Pancreas (tissue), 10 donors: Measurements from ENCODE around the gene ARHGAP26. TPM values are rescaled to one million over a fixed set of nuclear protein-coding genes. Genes with fewer than 3 reads are reported as not detected.

Experiments
- ATAC-seq, 4 donors: fragments of 200-7000 bp; cut with Tn5 transposase; one replicate each; pipeline versions ENCODE4 v1.8.0 to v1.9.1; 2020; ENCODE audit warnings: mild to moderate bottlenecking in 4 of 4, moderate library complexity in 4 of 4
- DNase-seq, 6 donors: peaks; one replicate each; pipeline ENCODE4 v3.0.0-alpha.2; 2020
- FAIRE-seq: peaks from 2 replicates; lab custom pipeline; 2012; peaks lifted over from hg19 to GRCh38; lab: Jason Lieb, UNC
- H3K27ac ChIP-seq, 4 donors: fragments of 200-600 bp; sonication (generic); 1 replicate in 3 of 4; 2 replicates in 1 of 4; pipeline versions ENCODE4 v1.5.0 to v1.8.0; 2020
- H3K27me3 ChIP-seq, 4 donors: fragments of 200-600 bp; one replicate each; pipeline ENCODE4 v1.8.0; 2021
- H3K36me3 ChIP-seq, 3 donors: fragments of 200-600 bp; sonication (generic) in 1 of 3; one replicate each; pipeline versions ENCODE4 v1.5.0 to v1.8.0; 2020 to 2021
- H3K4me1 ChIP-seq, 3 donors: fragments of 200-600 bp; one replicate each; pipeline ENCODE4 v1.8.0; 2021
- H3K4me3 ChIP-seq, 4 donors: fragments of 200-600 bp; sonication (generic) in 2 of 4; one replicate each; pipeline versions ENCODE4 v1.5.0 to v1.8.0; 2020 to 2021
- H3K9me3 ChIP-seq, 4 donors: fragments of 200-600 bp; one replicate each; pipeline ENCODE4 v1.8.0; 2021
- WGBS, 2 donors: extraction: QIAGEN DNeasy Blood & Tissue Kit; methylation state at CpG; one replicate each; pipeline ENCODE4 v1.1.7; 2013; 5-methylcytosine and 5-hydroxymethylcytosine counted together
- intact Hi-C, 3 donors: fragments of 100-400 bp; cut with DNase I; formaldehyde crosslinking; loops; one replicate each; pipeline versions ENCODE4 v1.11.1 to v1.14.2; 2022
- polyA plus RNA-seq, 2 donors: library from polyadenylated mRNA; stranded (reverse); fragments of 200-250 nt; gene quantifications; one replicate each; pipeline ENCODE4 v1.2.3, GENCODE V29; 2013
- total RNA-seq, 6 donors: library from RNA; stranded (reverse); fragmentation: NEBNext Ultra II Directional in 4 of 6; extraction: Animal tissue kit (Norgen Biotek cat#: 25700) in 4 of 6; gene quantifications; one replicate each; pipeline versions ENCODE4 v1.2.1 to v1.2.4, GENCODE V29; 2021 to 2023
- TF ChIP-seq, protein P1 (sequence below), 4 donors: fragments of 200-600 bp; sonication (generic) in 3 of 4; IDR thresholded peaks; one replicate each; pipeline versions ENCODE4 v1.5.0 to v1.8.0; 2021; ENCODE audit warnings: antibody characterized with exemption in 4 of 4
- donor health status: healthy with polysubstance abuse.
- donor health status: DM: no; HTN: no; CAD: no; lungs with moderate emphysema.
- donor health status: DM: no; HTN: no; CAD: no.
- donor health status: control.
- donor health status: control.
- donor health status: Bipolar disorder and iron deficiency.
- donor health status: DM: yes; HTN: yes; CAD: no.
- donor health status: DM: no; HTN: no; CAD: no.
- donor health status: DM: no; HTN: no; CAD: no.
- donor health status: DM: yes; HTN: yes; CAD: no.

The ARHGAP26 gene
- total and polyA plus RNA-seq, 8 donors = 3.0 to 28.1 (median 10.3) TPM

DNA sequence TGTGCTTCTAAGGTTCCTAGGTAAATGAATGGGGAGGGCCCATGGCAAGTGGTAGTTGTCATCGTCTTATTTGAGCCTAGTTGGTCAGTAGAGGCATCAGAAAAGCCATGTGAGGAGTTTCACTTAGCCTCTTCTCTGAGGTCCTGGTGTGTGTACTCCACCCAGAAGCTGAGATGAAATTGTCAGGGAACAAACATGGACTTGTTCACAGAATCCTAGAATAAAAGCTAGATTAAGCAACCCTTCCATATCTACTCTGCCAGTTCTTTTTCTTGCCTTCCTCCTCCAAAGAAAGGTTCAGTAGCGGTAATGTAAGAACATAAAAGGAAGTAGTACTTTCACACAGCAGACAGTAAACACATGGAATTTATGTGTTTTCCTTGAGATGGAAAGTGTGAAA lies 70.4 kb downstream of the ARHGAP26 start:
- H3K27ac ChIP-seq = no peak overlapping the region
- H3K4me3 ChIP-seq = no peak overlapping the region
- H3K9me3 ChIP-seq = no peaks in the 10 kb centered on the region
- H3K4me1 ChIP-seq = peaks cover 3 to 27% (median 5%) of the 10 kb centered on the region in 3 donors
- no peaks in the 10 kb centered on the region for H3K36me3 ChIP-seq
- no peak for FAIRE-seq
- ATAC-seq = peak in 1 of 4 donors; percentile 25
- no peak for DNase-seq
- 90 to 91% methylated on average over 2 of the region's 2 CpGs for WGBS, 2 donors
- H3K27me3 ChIP-seq = no peaks in the 10 kb centered on the region
- TF ChIP-seq, protein P1, sequence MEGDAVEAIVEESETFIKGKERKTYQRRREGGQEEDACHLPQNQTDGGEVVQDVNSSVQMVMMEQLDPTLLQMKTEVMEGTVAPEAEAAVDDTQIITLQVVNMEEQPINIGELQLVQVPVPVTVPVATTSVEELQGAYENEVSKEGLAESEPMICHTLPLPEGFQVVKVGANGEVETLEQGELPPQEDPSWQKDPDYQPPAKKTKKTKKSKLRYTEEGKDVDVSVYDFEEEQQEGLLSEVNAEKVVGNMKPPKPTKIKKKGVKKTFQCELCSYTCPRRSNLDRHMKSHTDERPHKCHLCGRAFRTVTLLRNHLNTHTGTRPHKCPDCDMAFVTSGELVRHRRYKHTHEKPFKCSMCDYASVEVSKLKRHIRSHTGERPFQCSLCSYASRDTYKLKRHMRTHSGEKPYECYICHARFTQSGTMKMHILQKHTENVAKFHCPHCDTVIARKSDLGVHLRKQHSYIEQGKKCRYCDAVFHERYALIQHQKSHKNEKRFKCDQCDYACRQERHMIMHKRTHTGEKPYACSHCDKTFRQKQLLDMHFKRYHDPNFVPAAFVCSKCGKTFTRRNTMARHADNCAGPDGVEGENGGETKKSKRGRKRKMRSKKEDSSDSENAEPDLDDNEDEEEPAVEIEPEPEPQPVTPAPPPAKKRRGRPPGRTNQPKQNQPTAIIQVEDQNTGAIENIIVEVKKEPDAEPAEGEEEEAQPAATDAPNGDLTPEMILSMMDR (IDR thresholded peaks at IDR 0.05) = no peak
- intact Hi-C loops = no loop called here

DNA sequence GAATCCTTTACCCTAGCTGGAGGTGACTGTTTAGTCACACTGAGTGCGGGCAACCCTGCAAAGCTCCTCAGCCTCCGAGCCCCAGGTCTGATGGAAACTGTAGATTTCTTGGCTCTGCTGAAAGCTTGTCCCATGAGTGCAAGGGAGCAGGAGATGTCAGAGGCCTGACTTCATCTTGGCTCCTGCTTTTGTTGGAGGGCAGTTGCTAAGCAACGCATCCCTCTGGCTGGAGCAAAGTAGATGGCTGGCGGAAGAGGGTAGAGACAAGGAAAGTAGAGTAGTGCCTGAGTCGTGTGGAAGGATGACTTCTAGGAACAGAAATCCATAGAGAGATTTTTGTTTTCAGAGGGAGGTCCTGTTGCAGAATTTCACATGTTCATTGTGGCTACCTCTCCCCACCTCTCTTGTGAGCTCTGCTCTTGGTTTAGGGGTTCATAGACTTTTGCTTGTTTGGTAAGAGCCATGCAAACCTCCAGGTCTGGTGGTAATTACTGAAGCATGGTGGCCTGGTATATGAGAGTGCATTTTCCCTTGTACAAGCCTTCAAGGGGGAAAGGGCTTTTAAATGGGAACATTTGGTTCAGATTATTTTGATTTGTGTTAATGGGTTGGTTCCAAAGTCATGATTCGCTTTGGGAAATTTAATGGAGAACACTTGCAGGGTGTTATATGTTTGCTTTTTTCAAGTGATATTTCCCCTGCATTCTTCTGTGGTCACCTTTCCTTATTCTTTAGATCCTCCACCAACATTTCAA lies 71.5 kb downstream of the ARHGAP26 start:
- H3K27me3 ChIP-seq = no peaks in the 10 kb centered on the region
- H3K9me3 ChIP-seq = no peaks in the 10 kb centered on the region
- intact Hi-C loops = no loop called here
- TF ChIP-seq, protein P1 (IDR thresholded peaks at IDR 0.05) = no peak
- DNase-seq = no peak
- H3K4me3 ChIP-seq = no peak overlapping the region
- FAIRE-seq = no peak
- no peaks in the 10 kb centered on the region for H3K36me3 ChIP-seq
- peaks cover 3 to 34% (median 5%) of the 10 kb centered on the region in 3 donors for H3K4me1 ChIP-seq
- peak in 2 of 4 donors; percentile 5 to 22 for ATAC-seq
- no peak overlapping the region for H3K27ac ChIP-seq
- 87 to 88% methylated on average over 6 of the region's 6 CpGs for WGBS, 2 donors

DNA sequence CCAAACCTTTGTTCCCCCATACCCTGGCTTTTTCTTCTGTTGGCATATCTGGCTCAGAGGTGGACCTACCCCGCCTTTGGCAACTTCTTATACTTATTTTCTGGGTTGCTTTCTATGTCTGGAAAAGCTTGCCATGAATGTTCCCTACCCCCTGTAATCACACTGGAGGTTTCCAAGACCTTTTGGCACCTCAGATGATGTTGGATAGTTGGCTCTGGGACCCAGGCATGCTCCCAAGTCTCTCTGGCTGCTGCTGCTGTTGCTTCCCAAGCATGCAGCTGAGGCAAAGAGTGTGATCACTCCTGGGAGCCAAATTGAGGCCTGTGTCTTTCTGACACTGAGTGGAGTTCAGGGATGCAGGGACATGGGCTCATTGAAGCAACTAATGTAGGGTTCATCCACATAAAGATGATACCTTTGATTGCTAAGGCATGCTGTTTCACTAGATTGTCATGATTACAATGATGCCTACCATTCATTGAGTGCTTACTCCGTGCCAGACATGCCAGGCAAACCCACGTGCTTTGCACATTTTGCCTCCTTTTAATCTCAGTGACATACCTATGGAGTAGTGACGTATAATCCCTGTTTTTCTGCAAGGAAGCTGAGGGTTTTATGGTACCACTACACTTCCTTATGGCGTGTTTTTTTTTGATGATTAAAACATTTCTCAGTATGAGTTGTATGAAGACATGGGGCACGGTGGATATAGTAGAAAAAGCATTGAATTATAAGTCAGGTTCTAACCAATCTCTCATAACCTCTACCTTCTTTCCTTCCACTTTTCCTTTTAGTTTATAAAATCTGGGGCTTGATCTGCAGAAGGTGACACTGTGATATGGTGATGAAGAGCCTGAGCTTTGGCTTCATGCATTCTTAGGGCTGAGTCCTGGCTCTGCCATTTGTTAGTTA lies 73.1 kb downstream of the ARHGAP26 start:
- no peaks in the 10 kb centered on the region for H3K36me3 ChIP-seq
- DNase-seq (no peak), FAIRE-seq (no peak), ATAC-seq (no peak)
- H3K4me3 ChIP-seq = no peak overlapping the region
- intact Hi-C loops = no loop called here
- H3K27me3 ChIP-seq = no peaks in the 10 kb centered on the region
- no peaks in the 10 kb centered on the region for H3K9me3 ChIP-seq
- peaks cover 3 to 33% (median 5%) of the 10 kb centered on the region in 3 donors for H3K4me1 ChIP-seq
- H3K27ac ChIP-seq = no peak overlapping the region
- WGBS, 2 donors = 79 to 83% methylated on average over 6 of the region's 6 CpGs
- TF ChIP-seq, protein P1 (IDR thresholded peaks at IDR 0.05) = no peak

DNA sequence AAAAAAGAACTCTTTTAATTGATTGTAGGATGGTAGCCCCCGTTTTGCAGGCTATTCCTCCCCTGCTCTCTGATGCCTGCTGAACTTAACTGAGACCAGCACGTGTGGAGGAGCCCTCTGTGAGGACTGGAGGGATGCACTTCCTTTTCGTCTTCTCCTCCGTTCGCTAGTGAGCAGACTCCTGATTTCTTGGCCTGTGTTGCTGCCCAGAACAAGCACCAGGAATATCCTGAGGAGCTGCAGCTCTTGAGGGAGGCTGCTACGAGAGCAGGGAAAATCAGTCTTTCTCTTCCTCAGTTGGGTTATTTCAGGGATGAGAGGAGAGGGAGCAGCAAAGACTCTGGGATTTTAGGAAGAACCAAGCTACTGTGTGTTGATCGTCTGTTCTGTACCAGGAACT lies 74.7 kb downstream of the ARHGAP26 start:
- Histone ChIP-seq H3K4me1 (peaks cover 3 to 22% (median 5%) of the 10 kb centered on the region in 3 donors), H3K27me3 (no peaks in the 10 kb centered on the region), H3K36me3 (no peaks in the 10 kb centered on the region), H3K27ac (peak overlapping the region in 2 of 4 donors; percentile 62 to 73), H3K4me3 (no peak overlapping the region), H3K9me3 (no peaks in the 10 kb centered on the region)
- DNase-seq (no peak), FAIRE-seq (no peak), ATAC-seq (no peak)
- 74 to 75% methylated on average over 7 of the region's 7 CpGs for WGBS, 2 donors
- intact Hi-C loops = no loop called here
- TF ChIP-seq, protein P1 (IDR thresholded peaks at IDR 0.05) = no peak
